ENCODE data around the gene ZBTB20.

ZBTB20 gene

DNA sequence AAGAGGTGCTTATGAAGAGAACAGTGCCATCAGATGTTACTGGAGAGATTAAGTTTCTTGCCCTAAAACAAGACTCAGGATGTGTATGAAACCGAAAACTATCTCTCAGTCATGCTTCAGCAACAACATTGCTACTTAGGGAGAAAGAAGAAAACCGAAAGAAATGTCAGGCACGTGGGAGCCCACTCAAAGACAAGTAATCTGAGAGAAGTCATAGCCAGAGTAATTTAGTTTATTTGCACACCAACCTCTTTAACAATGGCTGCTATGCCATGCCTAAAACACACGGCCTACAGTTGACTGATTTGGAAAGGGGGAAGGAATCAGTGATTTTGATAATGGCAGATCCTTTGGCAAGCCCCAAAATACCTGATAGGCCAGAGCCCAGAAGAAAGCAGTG is 690.3 kb downstream of the ZBTB20 start:
- TF ChIP-seq CTCF (IDR thresholded peaks at IDR 0.05; ENCODE audit: borderline replicate concordance, control extremely low read depth, extremely low read depth, insufficient read depth, missing control alignments) = no peak
- DNase-seq (ENCODE audit: low spot score) = peak; percentile 10
- in situ Hi-C loops (cut with MboI; ENCODE audit: low sequenced_read_pairs, unreplicated experiment) = no loop called here

DNA sequence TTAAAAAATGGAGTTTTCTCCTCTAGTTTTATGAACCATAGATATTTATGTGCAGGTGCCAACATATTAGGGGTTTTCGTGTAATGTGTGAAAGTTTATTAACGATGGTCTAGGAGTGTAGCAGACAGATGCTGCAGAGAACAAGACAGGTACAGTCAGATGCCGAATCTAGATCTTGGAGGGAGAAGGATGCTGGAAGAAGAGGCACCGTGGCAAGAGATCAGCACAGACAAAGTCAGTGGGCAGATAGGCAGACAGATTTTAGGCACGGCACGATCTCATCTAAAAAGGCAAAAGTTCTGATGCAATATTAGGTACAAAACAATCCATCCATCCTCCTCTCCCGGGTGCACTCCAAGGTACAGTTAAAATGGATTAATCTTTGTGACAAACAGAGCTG is 691.7 kb downstream of the ZBTB20 start:
- no peak for TF ChIP-seq CTCF (IDR thresholded peaks at IDR 0.05; ENCODE audit: borderline replicate concordance, control extremely low read depth, extremely low read depth, insufficient read depth, missing control alignments)
- in situ Hi-C loops (cut with MboI; ENCODE audit: low sequenced_read_pairs, unreplicated experiment) = no loop called here
- no peak for DNase-seq (ENCODE audit: low spot score)

GRCh38 chr3:114454551-114455251 is 692.4 kb downstream of the ZBTB20 start:
- DNase-seq (ENCODE audit: low spot score) = no peak
- in situ Hi-C loops (cut with MboI; ENCODE audit: low sequenced_read_pairs, unreplicated experiment) = no loop called here
- no peak for TF ChIP-seq CTCF (IDR thresholded peaks at IDR 0.05; ENCODE audit: borderline replicate concordance, control extremely low read depth, extremely low read depth, insufficient read depth, missing control alignments)

DNA sequence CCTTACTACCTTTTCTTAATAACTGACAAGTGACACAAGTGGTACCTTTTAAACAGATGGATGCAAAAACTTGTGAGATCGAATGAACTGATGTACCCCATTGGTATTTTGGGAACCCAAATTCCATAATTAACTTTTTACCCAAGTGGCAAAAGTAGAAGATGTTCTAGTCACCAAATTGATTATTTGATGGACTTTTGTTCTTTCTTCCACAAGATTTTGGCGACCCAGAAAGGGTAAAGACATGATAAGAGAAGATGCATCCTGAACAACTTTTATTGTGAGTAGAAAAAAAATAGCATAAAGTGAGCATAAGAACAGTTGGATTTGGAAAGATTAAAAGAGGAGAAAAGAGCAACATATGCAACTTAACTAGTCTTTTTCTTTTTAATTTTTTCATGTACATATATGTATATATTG is 693.7 kb downstream of the ZBTB20 start:
- DNase-seq (ENCODE audit: low spot score) = no peak
- no peak for TF ChIP-seq CTCF (IDR thresholded peaks at IDR 0.05; ENCODE audit: borderline replicate concordance, control extremely low read depth, extremely low read depth, insufficient read depth, missing control alignments)
- in situ Hi-C loops (cut with MboI; ENCODE audit: low sequenced_read_pairs, unreplicated experiment) = no loop called here

DNA sequence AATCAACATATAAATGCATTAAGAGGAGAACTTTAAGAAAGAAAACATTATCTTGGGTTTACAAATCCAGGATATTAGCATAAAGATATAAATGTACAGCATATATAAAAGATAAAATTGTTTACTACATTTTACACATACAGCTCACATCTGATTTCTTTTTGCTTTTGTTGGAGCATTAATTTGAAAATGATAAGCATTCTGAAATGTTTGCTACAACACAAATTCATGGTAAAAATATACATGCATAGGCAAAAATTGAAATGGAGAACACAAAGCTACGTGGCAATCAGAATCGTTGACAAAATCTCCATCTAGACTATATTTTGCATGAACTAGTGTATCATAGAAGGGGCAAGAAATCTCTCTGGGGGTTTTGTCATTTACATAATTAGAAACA is 694.2 kb downstream of the ZBTB20 start:
- no peak for TF ChIP-seq CTCF (IDR thresholded peaks at IDR 0.05; ENCODE audit: borderline replicate concordance, control extremely low read depth, extremely low read depth, insufficient read depth, missing control alignments)
- no peak for DNase-seq (ENCODE audit: low spot score)
- in situ Hi-C loops (cut with MboI; ENCODE audit: low sequenced_read_pairs, unreplicated experiment) = no loop called here

DNA sequence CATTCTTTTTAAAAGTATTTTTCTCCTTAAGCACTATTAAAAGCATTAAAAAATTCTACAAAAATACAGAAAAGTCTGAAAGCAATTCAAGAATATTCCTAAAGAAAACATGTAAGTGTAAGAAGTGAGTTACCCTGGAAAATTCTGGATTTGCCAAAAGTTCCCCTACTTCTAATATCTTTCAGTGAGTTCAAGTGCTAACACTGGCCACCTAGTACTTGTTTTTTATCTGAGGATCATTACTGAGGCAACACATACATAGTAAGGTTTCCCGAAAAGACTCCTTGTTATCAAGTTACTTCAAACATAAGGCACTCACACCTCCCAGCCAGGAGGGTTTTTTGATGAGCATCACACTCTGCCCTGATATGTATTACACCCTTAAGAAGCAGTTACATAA is 694.8 kb downstream of the ZBTB20 start:
- in situ Hi-C loops (cut with MboI; ENCODE audit: low sequenced_read_pairs, unreplicated experiment) = no loop called here
- TF ChIP-seq CTCF (IDR thresholded peaks at IDR 0.05; ENCODE audit: borderline replicate concordance, control extremely low read depth, extremely low read depth, insufficient read depth, missing control alignments) = no peak
- no peak for DNase-seq (ENCODE audit: low spot score)

Data from GM13976 (cell line).